Measurements from ENCODE around the gene G3BP2. TPM values are rescaled to one million over a fixed set of nuclear protein-coding genes. Genes with fewer than 3 reads are reported as not detected.

Gene G3BP2
- total and polyA plus RNA-seq, 2 of the 13 experiments (the other 11 are each of a cell fraction or from before 2014, with no cell fraction given) = 51.7 to 179 TPM

DNA sequence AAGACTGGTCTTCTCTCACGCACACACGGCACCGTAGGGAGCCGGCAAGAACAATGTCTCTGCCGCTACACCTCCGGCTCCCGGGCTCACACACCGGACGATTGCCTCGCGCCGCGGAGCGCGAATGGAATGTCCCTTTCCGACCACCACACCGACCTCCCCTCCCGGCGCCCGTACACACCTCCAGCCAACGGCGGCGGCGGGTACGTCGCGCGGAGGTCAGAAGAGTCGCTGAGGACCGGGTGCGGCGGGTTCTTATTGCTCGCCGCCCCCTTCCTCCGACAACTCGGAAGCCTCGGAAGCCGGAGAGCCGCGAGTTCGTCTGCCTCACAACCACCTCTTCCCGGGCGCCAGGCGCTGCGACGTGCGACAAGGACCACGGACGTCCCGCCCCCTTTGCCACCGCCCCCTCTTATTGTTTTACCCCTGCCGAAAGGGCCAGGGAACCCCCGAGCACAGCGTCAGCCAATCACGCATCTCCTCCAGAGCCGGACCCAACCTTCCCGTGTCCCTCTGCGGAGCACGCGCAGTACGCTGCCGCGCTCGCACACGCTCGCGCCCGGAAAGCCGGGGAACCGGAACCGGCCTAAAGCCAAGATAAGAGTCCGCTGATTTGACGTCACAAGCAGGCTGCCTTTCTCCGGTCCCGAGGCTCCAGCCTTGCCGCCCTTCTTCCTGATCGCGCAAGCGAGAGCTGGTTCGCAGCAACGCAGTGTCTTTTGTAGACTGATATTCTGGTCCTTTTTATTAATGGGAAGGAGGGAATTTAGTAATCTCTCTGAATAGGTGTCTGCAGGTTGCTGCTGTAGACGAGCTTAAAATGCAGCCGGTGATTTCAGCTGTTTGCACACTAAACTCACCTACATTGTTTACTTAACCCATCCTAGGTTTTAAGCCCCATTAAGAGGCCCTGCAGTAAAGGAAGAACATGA lies at the start of gene G3BP2 (continued):
- TF ChIP-seq PAXIP1 (CRISPR knock-in tag; conservative IDR thresholded peaks at IDR 0.05) (peak; percentile 54), GPN1 (CRISPR knock-in tag; IDR thresholded peaks at IDR 0.05; ENCODE audit: borderline replicate concordance) (no peak), ZEB1 (IDR thresholded peaks at IDR 0.05; ENCODE audit: insufficient replicate concordance, low read depth) (peak; percentile 31), FOSL2 (CRISPR knock-in tag; IDR thresholded peaks at IDR 0.05) (no peak), ZNF850 (CRISPR knock-in tag; conservative IDR thresholded peaks at IDR 0.05) (no peak), DMTF1 (CRISPR knock-in tag; IDR thresholded peaks at IDR 0.05) (peak; percentile 48; the same call in 1 of the 2 replicates), KDM6A (CRISPR knock-in tag; IDR thresholded peaks at IDR 0.05; ENCODE audit: low read depth) (no peak), NFKBIZ (CRISPR knock-in tag; IDR thresholded peaks at IDR 0.05) (no peak), MTERF4 (CRISPR knock-in tag; IDR thresholded peaks at IDR 0.05) (no peak), ZNF317 (CRISPR knock-in tag; IDR thresholded peaks at IDR 0.05) (no peak), CENPT (CRISPR knock-in tag; IDR thresholded peaks at IDR 0.05; ENCODE audit: low read depth) (no peak), PITX1 (CRISPR knock-in tag; IDR thresholded peaks at IDR 0.05) (no peak; the same call in none of the 2 replicates), KAT7 (CRISPR knock-in tag; IDR thresholded peaks at IDR 0.05; ENCODE audit: borderline replicate concordance) (no peak), NKX3-1 (CRISPR knock-in tag; IDR thresholded peaks at IDR 0.05) (no peak; the same call in 1 of the 2 replicates), TBP (CRISPR knock-in tag; IDR thresholded peaks at IDR 0.05) (no peak)
- TF ChIP-seq, protein P1, sequence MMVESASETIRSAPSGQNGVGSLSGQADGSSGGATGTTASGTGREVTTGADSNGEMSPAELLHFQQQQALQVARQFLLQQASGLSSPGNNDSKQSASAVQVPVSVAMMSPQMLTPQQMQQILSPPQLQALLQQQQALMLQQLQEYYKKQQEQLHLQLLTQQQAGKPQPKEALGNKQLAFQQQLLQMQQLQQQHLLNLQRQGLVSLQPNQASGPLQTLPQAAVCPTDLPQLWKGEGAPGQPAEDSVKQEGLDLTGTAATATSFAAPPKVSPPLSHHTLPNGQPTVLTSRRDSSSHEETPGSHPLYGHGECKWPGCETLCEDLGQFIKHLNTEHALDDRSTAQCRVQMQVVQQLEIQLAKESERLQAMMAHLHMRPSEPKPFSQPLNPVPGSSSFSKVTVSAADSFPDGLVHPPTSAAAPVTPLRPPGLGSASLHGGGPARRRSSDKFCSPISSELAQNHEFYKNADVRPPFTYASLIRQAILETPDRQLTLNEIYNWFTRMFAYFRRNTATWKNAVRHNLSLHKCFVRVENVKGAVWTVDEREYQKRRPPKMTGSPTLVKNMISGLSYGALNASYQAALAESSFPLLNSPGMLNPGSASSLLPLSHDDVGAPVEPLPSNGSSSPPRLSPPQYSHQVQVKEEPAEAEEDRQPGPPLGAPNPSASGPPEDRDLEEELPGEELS (CRISPR knock-in tag; IDR thresholded peaks at IDR 0.05) = no peak; the same call in 1 of the 2 replicates
- TF ChIP-seq, protein P2, sequence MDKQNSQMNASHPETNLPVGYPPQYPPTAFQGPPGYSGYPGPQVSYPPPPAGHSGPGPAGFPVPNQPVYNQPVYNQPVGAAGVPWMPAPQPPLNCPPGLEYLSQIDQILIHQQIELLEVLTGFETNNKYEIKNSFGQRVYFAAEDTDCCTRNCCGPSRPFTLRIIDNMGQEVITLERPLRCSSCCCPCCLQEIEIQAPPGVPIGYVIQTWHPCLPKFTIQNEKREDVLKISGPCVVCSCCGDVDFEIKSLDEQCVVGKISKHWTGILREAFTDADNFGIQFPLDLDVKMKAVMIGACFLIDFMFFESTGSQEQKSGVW (CRISPR knock-in tag; IDR thresholded peaks at IDR 0.05; ENCODE audit: borderline replicate concordance) = no peak
- TF ChIP-seq, protein P3, sequence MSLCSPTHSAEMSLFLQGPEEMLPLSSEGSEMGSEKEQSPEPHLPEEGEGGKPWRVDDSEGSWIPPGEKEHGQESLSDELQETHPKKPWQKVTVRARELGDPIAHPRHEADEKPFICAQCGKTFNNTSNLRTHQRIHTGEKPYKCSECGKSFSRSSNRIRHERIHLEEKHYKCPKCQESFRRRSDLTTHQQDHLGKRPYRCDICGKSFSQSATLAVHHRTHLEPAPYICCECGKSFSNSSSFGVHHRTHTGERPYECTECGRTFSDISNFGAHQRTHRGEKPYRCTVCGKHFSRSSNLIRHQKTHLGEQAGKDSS (CRISPR knock-in tag; IDR thresholded peaks at IDR 0.05; ENCODE audit: borderline replicate concordance, low read depth) = peak; percentile 73

Measured in HepG2 (cell line).